ENCODE results near the gene STOML3. TPM values are rescaled to one million over a fixed set of nuclear protein-coding genes. Genes with fewer than 3 reads are reported as not detected.

STOML3 gene
- total RNA-seq, 4 donors from 2014 or later, result not detected

- no peak for DNase-seq
- TF ChIP-seq POLR2A (IDR thresholded peaks at IDR 0.05) (no peak), CTCF (IDR thresholded peaks at IDR 0.05) (no peak)
- intact Hi-C loops (cut with DNase I), result no loop called here
- Histone ChIP-seq H3K4me3 (no peak overlapping the region), H3K4me1 (no peaks in the 10 kb centered on the region), H3K27me3 (no peaks in the 10 kb centered on the region), H3K36me3 (no peaks in the 10 kb centered on the region), H3K9me3 (no peaks in the 10 kb centered on the region), H3K27ac (no peak overlapping the region)
- 36 to 58% methylated on average over 3 of the region's 3 CpGs for WGBS, 2 donors
These were observed 39.6 kb downstream of the STOML3 start for GRCh38 chr13:38950987-38951386.

GRCh38 chr13:38947054-38947453 lies 43.6 kb downstream of the STOML3 start:
- no peaks in the 10 kb centered on the region for H3K36me3 ChIP-seq
- 65 to 67% methylated on average over 3 of the region's 3 CpGs for WGBS, 2 donors
- DNase-seq, result no peak
- TF ChIP-seq POLR2A (IDR thresholded peaks at IDR 0.05) (no peak), CTCF (IDR thresholded peaks at IDR 0.05) (no peak)
- no peak overlapping the region for H3K4me3 ChIP-seq
- no peaks in the 10 kb centered on the region for H3K27me3 ChIP-seq
- intact Hi-C loops (cut with DNase I), result no loop called here
- no peak overlapping the region for H3K27ac ChIP-seq
- no peaks in the 10 kb centered on the region for H3K4me1 ChIP-seq
- H3K9me3 ChIP-seq, result no peaks in the 10 kb centered on the region

- H3K36me3 ChIP-seq, result no peaks in the 10 kb centered on the region
- H3K9me3 ChIP-seq, result no peaks in the 10 kb centered on the region
- no peaks in the 10 kb centered on the region for H3K4me1 ChIP-seq
- no peak overlapping the region for H3K4me3 ChIP-seq
- no peak for TF ChIP-seq CTCF (IDR thresholded peaks at IDR 0.05)
- TF ChIP-seq POLR2A (IDR thresholded peaks at IDR 0.05), result no peak
- no peak for DNase-seq
- intact Hi-C loops (cut with DNase I), result no loop called here
- WGBS, 2 donors, result 42 to 44% methylated on average over 3 of the region's 3 CpGs
- H3K27me3 ChIP-seq, result no peaks in the 10 kb centered on the region
- no peak overlapping the region for H3K27ac ChIP-seq
These were observed 46.4 kb downstream of the STOML3 start for GRCh38 chr13:38944219-38944618.

- H3K27me3 ChIP-seq, result no peaks in the 10 kb centered on the region
- no peaks in the 10 kb centered on the region for H3K9me3 ChIP-seq
- DNase-seq, result no peak
- H3K4me3 ChIP-seq, result no peak overlapping the region
- H3K36me3 ChIP-seq, result no peaks in the 10 kb centered on the region
- intact Hi-C loops (cut with DNase I), result no loop called here
- 67 to 72% methylated on average over 2 of the region's 2 CpGs for WGBS, 2 donors
- TF ChIP-seq POLR2A (IDR thresholded peaks at IDR 0.05), result no peak
- TF ChIP-seq CTCF (IDR thresholded peaks at IDR 0.05), result no peak
- no peaks in the 10 kb centered on the region for H3K4me1 ChIP-seq
- H3K27ac ChIP-seq, result no peak overlapping the region
These were observed 47.4 kb downstream of the STOML3 start for GRCh38 chr13:38943231-38943630.

- intact Hi-C loops (cut with DNase I), result no loop called here
- DNase-seq, result no peak
- 70 to 75% methylated on average over 3 of the region's 3 CpGs for WGBS, 2 donors
- Histone ChIP-seq H3K4me3 (no peak overlapping the region), H3K27me3 (no peaks in the 10 kb centered on the region), H3K9me3 (no peaks in the 10 kb centered on the region), H3K27ac (no peak overlapping the region), H3K36me3 (no peaks in the 10 kb centered on the region), H3K4me1 (no peaks in the 10 kb centered on the region)
- TF ChIP-seq POLR2A (IDR thresholded peaks at IDR 0.05) (no peak), CTCF (IDR thresholded peaks at IDR 0.05) (no peak)
These were observed 49.2 kb downstream of the STOML3 start for GRCh38 chr13:38941353-38941945.

All from esophagus squamous epithelium (tissue), 5 donors.